GM21381 (cell line): ENCODE measurements around the gene LGR6.
"Not testable (repeated sequence)": the region's sequence is repeated elsewhere in the genome, so short reads cannot be mapped to it uniquely, and the experiment has no call there.

Source experiments
- ATAC-seq: cut with Tn5 transposase; IDR thresholded peaks from one replicate; pipeline ENCODE4 v1.9.1; 2021; ENCODE audit warnings: mild to moderate bottlenecking, moderate library complexity; ENCODE audit not compliant: unreplicated experiment

LGR6 gene

GRCh38 chr1:202158810-202159533, 34.6 kb upstream of the LGR6 start:
- ATAC-seq, result no peak

- ATAC-seq, result peak; percentile 26
Measured at GRCh38 chr1:202159534-202160371, 33.8 kb upstream of the LGR6 start.

GRCh38 chr1:202160377-202160940, 33.1 kb upstream of the LGR6 start, which contains the start of gene PTPN7:
PTPN7 (minus strand) TSS chr1:202160602; CDS start chr1:202159402, 1,200 bp downstream.
- peak; percentile 42 for ATAC-seq

- no peak for ATAC-seq
Measured at GRCh38 chr1:202161151-202162046, 32.2 kb upstream of the LGR6 start.

- no peak for ATAC-seq
Measured at GRCh38 chr1:202162047-202162417, 31.6 kb upstream of the LGR6 start.

GRCh38 chr1:202162418-202163280, 30.9 kb upstream of the LGR6 start:
- no peak for ATAC-seq

GRCh38 chr1:202163281-202164270, 30.0 kb upstream of the LGR6 start:
- ATAC-seq, result no peak

GRCh38 chr1:202164271-202165037, 29.1 kb upstream of the LGR6 start:
- ATAC-seq, result peak; percentile 37

- no peak for ATAC-seq
Measured at GRCh38 chr1:202165267-202165941, 28.2 kb upstream of the LGR6 start.

- no peak for ATAC-seq
Measured at GRCh38 chr1:202165942-202166843, 27.4 kb upstream of the LGR6 start.

GRCh38 chr1:202167054-202167453, 26.5 kb upstream of the LGR6 start:
- not testable (repeated sequence) for ATAC-seq

GRCh38 chr1:202167708-202168415, 25.7 kb upstream of the LGR6 start:
- no peak for ATAC-seq

GRCh38 chr1:202168861-202169260, 24.7 kb upstream of the LGR6 start:
- no peak for ATAC-seq

- no peak for ATAC-seq
Measured at GRCh38 chr1:202170726-202171125, 22.9 kb upstream of the LGR6 start.

GRCh38 chr1:202171292-202172014, 22.1 kb upstream of the LGR6 start:
- ATAC-seq, result no peak
